ENCODE measurements around the gene CEACAM6. TPM values are rescaled to one million over a fixed set of nuclear protein-coding genes. Genes with fewer than 3 reads are reported as not detected.

The CEACAM6 gene
- polyA plus RNA-seq, 1 experiment, result not detected

- H3K9me3 ChIP-seq (ENCODE audit: control insufficient read depth, insufficient read depth, low read length), result no peaks in the 10 kb centered on the region
- ChIA-PET CTCF (no interaction called here), POLR2A (no interaction called here)
- no peak overlapping the region for H3K27ac ChIP-seq (ENCODE audit: low read depth, low read length)
- DNase-seq (ENCODE audit: low read depth, low spot score), result no peak
- no peak for TF ChIP-seq CTCF (IDR thresholded peaks at IDR 0.05; ENCODE audit: low read depth, low read length)
- H3K4me3 ChIP-seq (ENCODE audit: low read depth, low read length), result no peak overlapping the region
- no peaks in the 10 kb centered on the region for H3K27me3 ChIP-seq (ENCODE audit: control insufficient read depth, insufficient read depth, low read length)
Measured at GRCh38 chr19:41811036-41811435, 55.7 kb downstream of the CEACAM6 start.

GRCh38 chr19:41811981-41812380 is 56.7 kb downstream of the CEACAM6 start:
- CTCF ChIA-PET, result no interaction called here
- POLR2A ChIA-PET, result no interaction called here
- H3K27ac ChIP-seq (ENCODE audit: low read depth, low read length), result no peak overlapping the region

GRCh38 chr19:41813911-41814310 is 58.6 kb downstream of the CEACAM6 start:
- Histone ChIP-seq H3K9me3 (ENCODE audit: control insufficient read depth, insufficient read depth, low read length) (no peaks in the 10 kb centered on the region), H3K27ac (ENCODE audit: low read depth, low read length) (no peak overlapping the region), H3K4me3 (ENCODE audit: low read depth, low read length) (no peak overlapping the region), H3K27me3 (ENCODE audit: control insufficient read depth, insufficient read depth, low read length) (no peaks in the 10 kb centered on the region)
- ChIA-PET POLR2A (no interaction called here), CTCF (interaction anchor here (2.7 kb wide), 1 partner anchor 19 kb away, joined by 7 read pairs; no protein-coding TSS in a partner anchor)
- no peak for DNase-seq (ENCODE audit: low read depth, low spot score)
- no peak for TF ChIP-seq CTCF (IDR thresholded peaks at IDR 0.05; ENCODE audit: low read depth, low read length)

More at GRCh38 chr19:41811981-41812380, 56.7 kb downstream of the CEACAM6 start:
- no peak for TF ChIP-seq CTCF (IDR thresholded peaks at IDR 0.05; ENCODE audit: low read depth, low read length)
- Histone ChIP-seq H3K4me3 (ENCODE audit: low read depth, low read length) (no peak overlapping the region), H3K27me3 (ENCODE audit: control insufficient read depth, insufficient read depth, low read length) (no peaks in the 10 kb centered on the region), H3K9me3 (ENCODE audit: control insufficient read depth, insufficient read depth, low read length) (no peaks in the 10 kb centered on the region)
- DNase-seq (ENCODE audit: low read depth, low spot score), result no peak

GRCh38 chr19:41815301-41815700 is 60.0 kb downstream of the CEACAM6 start:
- ChIA-PET POLR2A (no interaction called here), CTCF (no interaction called here)
- no peaks in the 10 kb centered on the region for H3K9me3 ChIP-seq (ENCODE audit: control insufficient read depth, insufficient read depth, low read length)
- no peak for TF ChIP-seq CTCF (IDR thresholded peaks at IDR 0.05; ENCODE audit: low read depth, low read length)
- no peak overlapping the region for H3K4me3 ChIP-seq (ENCODE audit: low read depth, low read length)
- DNase-seq (ENCODE audit: low read depth, low spot score), result no peak
- H3K27ac ChIP-seq (ENCODE audit: low read depth, low read length), result no peak overlapping the region
- H3K27me3 ChIP-seq (ENCODE audit: control insufficient read depth, insufficient read depth, low read length), result no peaks in the 10 kb centered on the region

GRCh38 chr19:41816761-41817160 is 61.4 kb downstream of the CEACAM6 start:
- no peak for DNase-seq (ENCODE audit: low read depth, low spot score)
- Histone ChIP-seq H3K4me3 (ENCODE audit: low read depth, low read length) (no peak overlapping the region), H3K27me3 (ENCODE audit: control insufficient read depth, insufficient read depth, low read length) (no peaks in the 10 kb centered on the region), H3K9me3 (ENCODE audit: control insufficient read depth, insufficient read depth, low read length) (no peaks in the 10 kb centered on the region), H3K27ac (ENCODE audit: low read depth, low read length) (no peak overlapping the region)
- no peak for TF ChIP-seq CTCF (IDR thresholded peaks at IDR 0.05; ENCODE audit: low read depth, low read length)
- ChIA-PET POLR2A (no interaction called here), CTCF (interaction anchor here (1.3 kb wide), 1 partner anchor 22 kb away, joined by 4 read pairs; no protein-coding TSS in a partner anchor)
